NCI-H82 treated with DMSO at 0.1 percent for 48 hours (cell line): ENCODE data around the gene TTLL8.

Experiments used
- DNase-seq: peaks from one replicate; lab custom pipeline; 2025; ENCODE audit not compliant: unreplicated experiment; lab: John Stamatoyannopoulos, UW

TTLL8 gene

GRCh38 chr22:50083462-50084079 is 25.5 kb upstream of the TTLL8 start:
- no peak for DNase-seq

DNA sequence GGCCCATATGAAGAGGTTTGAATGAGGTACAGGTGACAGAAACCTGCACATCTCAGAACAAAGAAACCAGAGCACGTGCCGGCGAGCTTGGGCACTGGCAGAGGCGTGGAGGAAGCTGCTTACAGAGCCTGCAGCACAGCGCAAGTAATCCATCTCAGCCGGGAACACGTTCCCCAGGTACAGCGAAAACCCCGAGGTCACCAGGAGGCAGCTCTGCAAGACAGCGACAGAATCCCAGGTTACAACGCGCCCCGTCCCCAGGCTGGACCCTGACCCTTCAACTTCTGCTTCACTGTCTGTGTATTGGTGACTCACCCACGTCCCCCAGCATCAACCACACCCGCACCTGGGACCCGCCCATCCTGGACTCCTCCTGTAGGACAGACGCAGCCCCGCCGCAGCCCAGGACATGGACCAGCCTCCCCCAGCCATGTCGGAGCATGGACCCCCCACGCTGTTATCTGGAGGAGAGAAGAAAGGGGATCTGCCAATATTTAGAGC is 24.9 kb upstream of the TTLL8 start:
- no peak for DNase-seq

DNA sequence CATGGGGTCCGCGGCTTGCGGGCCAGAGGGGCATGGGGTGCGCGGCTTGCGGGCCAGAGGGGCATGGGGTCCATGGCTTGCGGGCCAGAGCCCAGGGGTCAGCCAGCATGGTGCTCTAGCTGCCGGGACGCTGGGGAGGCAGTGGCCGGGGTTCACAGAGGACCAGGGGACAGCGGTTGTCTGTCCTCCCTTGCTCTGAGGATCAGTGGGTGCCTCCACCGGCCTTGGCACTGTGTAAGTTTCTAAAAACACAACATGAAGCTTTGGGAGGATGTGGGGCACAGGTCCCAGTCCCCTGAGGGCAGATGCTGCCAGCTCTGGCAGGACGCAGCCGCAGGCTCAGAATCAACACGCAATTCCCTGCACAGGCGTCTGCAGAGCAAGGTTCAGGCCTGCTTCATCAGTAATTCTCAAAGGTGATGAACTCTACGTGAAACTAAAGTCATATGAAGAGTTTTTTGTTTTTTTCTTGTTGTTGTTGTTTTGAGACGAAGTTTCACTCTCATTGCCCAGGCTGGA is 24.2 kb upstream of the TTLL8 start:
- DNase-seq: no peak

GRCh38 chr22:50081426-50082196 is 23.5 kb upstream of the TTLL8 start:
- DNase-seq: no peak

DNA sequence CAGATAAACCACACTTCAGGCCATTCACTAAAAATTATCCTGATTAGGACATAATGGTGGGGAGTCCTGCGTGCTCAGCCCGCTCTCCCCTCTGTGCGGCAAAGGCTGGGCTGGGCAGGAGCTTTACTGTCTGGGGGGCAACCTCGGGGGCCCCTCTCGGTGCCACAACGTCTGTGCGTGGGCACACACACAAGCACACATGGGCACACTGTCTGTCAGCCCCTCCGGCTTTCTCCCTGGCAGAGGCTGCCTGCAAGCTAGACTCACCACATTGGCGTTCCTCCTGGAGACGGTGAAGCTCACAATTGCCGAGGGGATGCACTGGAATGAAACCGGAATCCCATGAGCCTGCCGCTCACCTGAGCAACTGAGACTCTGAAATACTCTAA is 22.0 kb upstream of the TTLL8 start:
- DNase-seq: no peak

GRCh38 chr22:50078761-50079160 is 20.7 kb upstream of the TTLL8 start:
- DNase-seq: no peak

- DNase-seq: no peak
These were observed 20.1 kb upstream of the TTLL8 start for GRCh38 chr22:50078246-50078645.

DNA sequence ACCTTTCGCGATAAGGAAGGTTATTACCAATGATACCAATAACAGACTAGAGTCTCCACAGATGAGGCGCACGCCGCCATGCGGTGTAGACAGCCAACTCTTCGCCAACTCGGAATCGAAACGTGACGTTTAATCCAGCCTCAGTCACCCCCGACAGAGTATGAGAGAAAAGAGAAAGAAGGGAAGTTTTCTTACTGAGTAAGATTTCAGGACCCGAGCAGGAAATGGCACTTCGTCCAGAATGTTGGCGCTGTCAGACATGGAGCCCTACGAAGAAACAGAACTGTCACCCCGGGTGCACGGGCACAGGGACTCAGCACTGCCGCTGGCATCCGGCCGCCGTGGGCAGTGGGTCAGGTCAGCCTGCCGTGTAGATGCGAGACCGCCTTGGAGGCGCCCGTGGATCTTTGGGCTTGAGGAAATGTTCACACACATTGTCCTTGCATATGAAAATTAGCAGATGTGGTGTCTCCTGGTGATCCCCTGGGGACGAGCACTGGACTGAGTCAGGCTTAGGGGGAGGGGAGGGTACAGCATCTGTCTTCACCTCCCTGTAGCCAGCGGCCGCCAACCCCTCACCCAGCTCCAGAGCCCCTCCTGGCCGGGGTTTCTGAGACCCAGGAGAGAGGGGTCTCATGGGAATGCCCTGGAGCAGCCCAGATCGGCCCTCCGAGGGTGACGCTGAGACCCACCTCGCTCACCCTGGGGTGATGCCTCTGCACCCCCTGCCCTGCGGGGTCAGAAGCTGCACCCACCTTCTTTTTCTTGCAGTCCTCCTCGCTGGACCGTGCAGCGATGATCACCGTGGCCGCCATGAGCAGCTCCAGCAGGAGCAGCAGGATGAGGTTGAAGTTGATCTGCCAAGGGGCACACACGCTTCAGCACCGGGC is 18.8 kb upstream of the TTLL8 start:
- no peak for DNase-seq

DNA sequence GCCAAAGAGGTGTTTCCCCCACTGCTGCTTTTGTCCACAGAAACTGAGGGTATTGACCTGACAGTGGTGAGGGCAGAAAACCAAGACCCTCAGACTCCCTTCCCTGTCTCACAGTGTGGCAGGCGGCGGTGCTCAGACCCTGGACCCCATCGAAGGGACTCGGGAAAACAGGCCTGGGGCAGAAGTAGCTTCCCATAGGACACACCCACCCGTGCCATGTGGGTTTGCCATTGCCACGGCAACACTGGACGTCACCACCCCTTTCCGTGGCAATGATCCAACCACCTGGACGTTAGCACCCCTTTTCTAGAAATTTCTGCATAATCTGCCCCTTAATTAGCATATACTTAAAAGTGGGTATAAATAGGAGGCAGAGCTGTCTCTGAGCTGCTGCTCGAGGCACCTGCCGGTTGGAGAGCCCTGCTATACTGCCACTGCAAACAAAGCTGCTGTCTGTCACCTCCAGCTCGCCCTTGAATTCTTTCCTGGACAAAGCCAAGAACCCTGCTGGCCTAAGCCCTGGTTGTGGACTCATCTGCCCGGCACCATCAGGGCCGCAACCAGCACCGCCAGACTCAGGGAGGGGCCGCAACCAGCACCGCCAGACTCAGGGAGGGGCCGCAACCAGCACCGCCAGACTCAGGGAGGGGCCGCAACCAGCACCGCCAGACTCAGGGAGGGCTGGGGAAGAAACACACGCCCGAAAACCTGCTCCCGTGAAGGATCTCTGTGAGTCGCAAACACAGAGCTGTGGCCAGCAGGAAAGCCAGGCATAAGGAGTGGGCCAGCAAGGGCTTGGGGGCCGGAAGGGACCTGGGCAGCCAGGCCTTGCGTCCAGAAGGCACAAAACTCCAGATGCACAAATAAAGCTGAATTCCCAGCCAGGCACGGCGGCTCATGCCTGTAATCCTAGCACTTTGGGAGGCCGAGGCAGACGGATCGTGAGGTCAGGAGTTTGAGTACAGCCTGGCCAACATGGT is 16.7 kb upstream of the TTLL8 start:
- DNase-seq: no peak

- no peak for DNase-seq
These were observed 16.0 kb upstream of the TTLL8 start for GRCh38 chr22:50074056-50074455.

DNA sequence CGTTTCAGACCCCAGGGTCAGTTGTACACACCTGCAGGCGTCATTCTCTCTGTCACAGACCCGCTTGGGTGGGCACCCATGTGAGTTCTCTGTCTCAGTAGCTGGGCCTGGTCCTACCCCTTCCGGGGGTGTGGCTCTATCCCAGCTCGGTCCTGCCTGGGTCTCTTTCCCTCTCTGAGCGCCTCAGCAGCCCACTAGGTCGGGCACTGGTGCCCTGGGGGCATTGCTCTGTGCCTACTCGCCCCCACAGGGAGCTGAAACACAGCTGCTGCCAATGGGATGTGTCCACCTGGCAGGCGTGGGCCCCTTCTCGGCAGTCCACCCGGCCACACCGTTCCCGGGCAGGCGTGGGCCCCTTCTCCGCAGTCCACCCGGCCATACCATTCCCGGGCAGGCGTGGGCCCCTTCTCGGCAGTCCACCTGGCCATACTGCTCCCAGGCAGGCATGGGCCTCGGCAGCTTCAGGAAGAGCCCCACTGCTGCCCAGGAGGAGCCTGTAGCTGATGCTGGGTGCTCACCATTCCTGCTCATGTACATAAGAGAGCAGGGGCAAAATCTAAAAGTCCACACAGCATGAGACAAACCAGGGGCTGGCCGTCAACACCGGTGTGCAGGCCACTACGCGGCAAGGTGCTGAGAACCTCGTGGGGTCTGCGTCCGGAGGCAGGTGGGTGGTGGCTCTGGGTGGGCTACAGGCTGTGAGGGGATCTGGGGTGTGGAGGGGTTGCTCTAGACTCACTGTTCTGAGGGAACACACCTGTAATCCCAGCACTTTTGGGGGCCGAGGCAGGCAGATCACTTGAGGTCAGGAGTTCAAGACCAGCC is 14.8 kb upstream of the TTLL8 start:
- DNase-seq: no peak

GRCh38 chr22:50072167-50072555 is 14.1 kb upstream of the TTLL8 start:
- no peak for DNase-seq

DNA sequence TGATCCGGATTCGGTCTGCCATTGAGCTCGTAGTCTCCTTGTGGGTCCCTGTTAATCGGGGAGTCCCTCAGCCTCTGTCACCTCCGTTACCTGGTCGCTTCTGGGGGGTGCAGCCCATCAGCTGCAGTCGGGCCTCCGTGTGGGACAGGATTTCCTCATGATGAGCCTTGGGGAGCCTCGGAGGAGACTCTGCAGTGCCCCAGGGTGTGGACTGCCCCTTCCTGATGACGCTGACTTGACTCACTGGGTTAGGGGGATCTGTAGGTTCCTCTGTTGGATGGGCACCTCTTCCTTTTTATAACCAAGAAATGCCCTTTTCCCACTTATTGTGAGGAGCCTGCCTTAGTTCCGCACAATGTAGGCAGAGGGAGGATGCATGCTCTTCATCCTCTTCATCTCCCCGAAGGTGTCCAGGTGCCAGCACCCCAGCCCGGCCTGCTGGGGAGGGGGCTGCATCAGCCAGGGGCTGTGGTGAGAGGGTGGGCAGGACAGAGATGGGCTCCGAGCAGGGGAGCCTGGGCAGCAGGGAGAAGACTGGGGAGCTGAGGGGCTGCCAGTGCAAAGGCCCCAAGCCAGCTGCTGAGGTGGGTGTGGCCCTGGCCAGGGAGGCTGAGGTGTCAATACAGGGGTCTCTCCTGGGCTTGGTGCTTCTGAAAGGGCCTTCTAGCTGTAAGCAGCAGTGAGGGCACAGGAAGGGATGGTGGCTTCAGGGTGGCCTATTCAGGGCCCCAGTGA is 13.5 kb upstream of the TTLL8 start:
- no peak for DNase-seq

- no peak for DNase-seq
These were observed 12.3 kb upstream of the TTLL8 start for GRCh38 chr22:50070366-50070765.

GRCh38 chr22:50068096-50068495 is 10.0 kb upstream of the TTLL8 start:
- DNase-seq: no peak

DNA sequence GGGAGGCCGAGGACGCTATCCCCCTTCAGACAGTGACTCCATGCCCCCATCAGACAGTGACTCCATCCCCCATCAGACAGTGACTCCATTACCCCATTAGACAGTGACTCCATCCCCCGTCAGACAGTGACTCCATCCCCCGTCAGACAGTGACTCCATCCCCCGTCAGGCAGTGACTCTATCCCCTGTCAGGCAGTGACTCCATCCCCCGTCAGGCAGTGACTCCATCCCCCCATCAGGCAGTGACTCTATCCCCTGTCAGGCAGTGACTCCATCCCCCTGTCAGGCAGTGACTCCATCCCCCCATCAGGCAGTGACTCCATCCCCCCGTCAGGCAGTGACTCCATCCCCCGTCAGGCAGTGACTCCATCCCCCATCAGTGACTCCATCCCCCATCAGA is 9.1 kb upstream of the TTLL8 start:
- no peak for DNase-seq

GRCh38 chr22:50064453-50064852 is 6.4 kb upstream of the TTLL8 start:
- DNase-seq: no peak

- no peak for DNase-seq
These were observed 5.7 kb upstream of the TTLL8 start for GRCh38 chr22:50063589-50064393.
